ENCODE results near the gene DSCAML1.

DNA sequence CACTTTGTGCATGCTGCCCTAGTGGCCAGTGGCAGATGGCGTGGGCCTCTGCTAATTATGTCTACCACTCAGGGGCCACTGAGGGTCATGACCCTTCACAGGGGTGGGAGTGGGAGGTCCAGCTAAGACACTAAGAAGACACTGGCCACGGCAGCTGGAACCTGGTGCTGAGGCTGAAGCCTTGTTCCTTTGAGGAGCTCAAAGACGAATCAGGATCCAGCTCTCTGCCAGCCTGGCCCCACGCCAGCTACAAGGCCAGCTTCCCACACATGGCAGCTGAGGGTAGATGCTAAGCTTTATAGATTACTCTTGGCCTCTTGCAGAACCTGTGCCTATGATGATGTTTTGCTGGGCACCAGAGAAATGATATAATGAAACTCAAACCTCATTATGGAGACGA, 226.3 kb downstream of the DSCAML1 start:
- TF ChIP-seq CTBP1 (IDR thresholded peaks at IDR 0.05; ENCODE audit: borderline replicate concordance) (no peak), ARNT (IDR thresholded peaks at IDR 0.05) (no peak), TARDBP (IDR thresholded peaks at IDR 0.05) (no peak), BHLHE40 (IDR thresholded peaks at IDR 0.05; ENCODE audit: borderline replicate concordance) (no peak), FOXM1 (IDR thresholded peaks at IDR 0.05; ENCODE audit: borderline replicate concordance) (no peak), ELF4 (IDR thresholded peaks at IDR 0.05) (no peak), FOXK2 (IDR thresholded peaks at IDR 0.05) (no peak)
